Activated T-cell treated with anti-CD3 and anti-CD28 coated beads for 48 hours (primary cell): ENCODE measurements around the gene TFEB.
A peak's percentile ranks its signal among the peaks of the same experiment; 100 is the strongest.
"Not testable (repeated sequence)": the region's sequence is repeated elsewhere in the genome, so short reads cannot be mapped to it uniquely, and the experiment has no call there.

Experiments
- DNase-seq: peaks from one replicate; pipeline ENCODE4 v3.0.0-alpha.2; 2020; ENCODE audit warnings: low read depth

TFEB gene

GRCh38 chr6:41735427-41736185, at the start of gene TFEB:
Gene TFEB (minus strand): TSS chr6:41735608. CDS start chr6:41691213, 44,395 bp downstream.
- peak; percentile 94 for DNase-seq

GRCh38 chr6:41784581-41785171, 49.3 kb upstream of the TFEB start:
- DNase-seq, result no peak

- no peak for DNase-seq
Observed at GRCh38 chr6:41783106-41783780, 47.8 kb upstream of the TFEB start.

DNA sequence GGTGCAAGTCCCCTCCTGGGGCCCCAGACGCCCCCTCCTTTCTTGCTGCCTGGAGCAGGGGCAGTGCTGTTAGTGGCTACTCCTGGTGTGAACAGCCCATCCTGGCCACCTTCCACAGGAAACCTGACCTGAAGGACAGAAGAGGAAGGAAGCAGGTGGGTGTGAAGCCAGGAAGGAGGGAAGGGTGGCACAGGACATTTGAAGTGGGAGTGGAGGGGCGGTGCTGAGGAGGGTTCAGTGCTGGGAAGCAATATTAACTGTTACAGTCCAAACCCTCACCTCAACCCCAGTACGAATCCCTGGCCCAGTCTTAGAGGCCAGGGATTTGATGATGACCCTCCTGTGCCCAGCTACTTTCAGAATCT, 45.9 kb upstream of the TFEB start:
- DNase-seq, result no peak

DNA sequence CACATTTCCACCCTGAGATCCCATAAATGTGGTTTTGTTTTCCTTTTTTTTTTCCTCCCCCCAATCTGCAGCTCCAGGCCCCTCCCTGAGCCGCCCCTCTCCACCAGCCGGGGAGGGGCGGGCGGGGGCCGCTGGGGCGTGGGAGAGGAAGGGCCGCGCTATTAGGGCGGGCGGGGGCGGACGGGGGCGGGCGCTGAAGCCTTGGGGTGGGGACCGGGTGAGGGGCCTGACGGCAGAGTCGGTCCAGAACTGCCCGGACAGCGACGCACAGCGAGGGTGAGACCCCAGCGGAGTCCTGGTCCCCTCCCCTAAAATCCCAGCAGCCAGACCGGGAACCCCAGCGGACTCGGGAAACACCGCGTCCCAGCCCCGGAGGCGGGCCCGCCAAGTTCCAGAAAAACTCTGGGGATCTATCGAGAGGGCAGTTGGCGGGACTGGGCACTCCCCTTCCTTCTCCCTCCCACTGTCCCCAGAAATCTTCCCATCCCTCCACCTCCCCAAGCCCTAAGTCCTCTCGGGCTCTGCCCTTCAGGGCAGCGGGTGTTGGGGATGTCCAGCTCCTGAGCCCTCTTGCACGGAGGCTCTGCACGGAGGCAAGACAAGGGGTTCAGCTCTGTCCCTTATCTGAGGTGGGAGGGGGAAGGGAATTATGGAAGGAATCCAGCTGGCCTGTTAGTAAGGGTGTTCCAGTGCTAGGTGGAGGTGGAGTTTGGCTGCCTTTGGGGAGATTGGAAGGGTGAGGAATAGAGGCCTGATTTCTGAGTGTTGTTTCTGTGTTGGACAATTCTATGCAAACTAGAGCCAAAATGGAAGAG, 45.4 kb upstream of the TFEB start, which contains the start of gene PRICKLE4:
TSS of gene PRICKLE4 (plus strand) at position 232 of the 815 bp plus-strand sequence. CDS start 2,692 bp downstream, outside the sequence.
- DNase-seq, result no peak

- peak; percentile 99 for DNase-seq
Observed at GRCh38 chr6:41779788-41780550, 44.6 kb upstream of the TFEB start, which contains the start of gene FRS3. Gene FRS3 (minus strand): TSS chr6:41779900. CDS start chr6:41776987, 2,913 bp downstream.

DNA sequence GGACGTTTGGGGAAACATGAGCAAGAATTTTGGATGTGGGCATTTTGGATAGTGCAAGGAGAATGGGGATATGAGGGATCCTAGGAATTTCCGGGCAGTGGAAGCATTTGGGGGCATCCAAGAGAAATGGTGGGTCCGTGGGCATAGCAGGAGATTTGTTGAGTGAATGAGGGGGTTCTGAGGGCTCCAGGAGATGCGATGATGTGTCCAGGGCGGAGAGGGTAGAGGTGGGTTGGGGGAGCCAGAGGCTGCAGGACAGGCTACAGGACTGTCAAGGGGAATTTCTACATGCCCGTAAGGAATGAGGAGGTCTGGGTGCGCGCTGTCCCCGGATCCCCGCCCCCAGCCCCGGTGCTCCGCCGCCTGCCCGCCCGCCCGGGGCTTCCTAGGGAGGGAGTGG, 43.9 kb upstream of the TFEB start:
- no peak for DNase-seq

DNA sequence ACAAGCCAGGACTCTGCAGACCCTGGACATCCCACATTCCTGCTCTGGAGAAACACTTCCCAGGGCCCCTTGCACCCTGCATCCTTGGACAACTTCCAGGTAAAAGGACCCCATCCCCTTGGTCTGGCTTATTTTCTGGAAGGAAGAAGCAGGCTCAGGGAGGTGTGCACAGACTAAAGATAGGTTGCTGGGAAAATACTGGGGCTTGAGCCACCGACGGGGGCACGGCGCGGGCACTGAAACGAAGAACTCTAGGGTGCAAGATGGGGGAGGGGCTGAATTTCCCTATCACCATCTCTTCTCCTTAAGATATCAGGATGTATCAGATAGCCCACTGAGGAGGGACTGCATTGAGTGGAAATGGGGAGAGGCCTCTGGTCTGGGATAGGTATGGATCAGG, 43.5 kb upstream of the TFEB start:
- no peak for DNase-seq

DNA sequence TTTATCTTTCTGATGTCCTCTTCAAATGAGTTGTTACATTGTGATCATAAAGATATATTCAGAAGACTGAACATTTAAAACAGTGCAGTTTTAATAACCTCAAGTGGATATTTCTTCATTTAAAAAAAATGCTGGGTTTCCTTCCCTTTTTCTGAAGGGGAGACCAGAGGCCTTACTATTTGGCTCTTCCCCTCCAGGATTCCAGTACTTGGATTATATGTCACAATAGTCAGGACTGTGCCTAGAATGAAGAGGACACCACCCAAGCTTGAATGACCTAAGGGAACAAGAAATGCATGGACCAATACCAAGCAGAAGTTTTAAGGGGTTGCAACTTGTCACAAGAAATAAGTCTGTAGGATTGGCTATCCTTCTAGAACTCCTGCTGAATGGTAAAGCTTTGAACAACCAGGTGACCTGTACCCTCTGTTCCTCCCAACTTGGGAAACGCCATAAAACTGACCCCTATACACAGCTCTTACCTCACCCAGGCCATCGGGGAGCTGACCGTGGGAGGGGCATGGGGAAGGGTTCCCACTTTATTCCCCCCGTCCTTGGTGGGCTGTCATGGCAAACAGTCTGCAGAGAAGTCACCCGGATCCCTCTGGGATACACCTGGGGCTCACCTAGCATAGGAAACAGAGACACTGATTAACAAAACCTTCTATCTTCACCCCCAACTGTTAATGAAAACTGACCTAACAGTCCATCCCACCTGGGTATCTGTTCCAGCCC, 42.3 kb upstream of the TFEB start:
- DNase-seq, result no peak

- DNase-seq, result no peak
Observed at GRCh38 chr6:41775293-41775882, 40.0 kb upstream of the TFEB start.

GRCh38 chr6:41774841-41775240, 39.4 kb upstream of the TFEB start:
- no peak for DNase-seq

DNA sequence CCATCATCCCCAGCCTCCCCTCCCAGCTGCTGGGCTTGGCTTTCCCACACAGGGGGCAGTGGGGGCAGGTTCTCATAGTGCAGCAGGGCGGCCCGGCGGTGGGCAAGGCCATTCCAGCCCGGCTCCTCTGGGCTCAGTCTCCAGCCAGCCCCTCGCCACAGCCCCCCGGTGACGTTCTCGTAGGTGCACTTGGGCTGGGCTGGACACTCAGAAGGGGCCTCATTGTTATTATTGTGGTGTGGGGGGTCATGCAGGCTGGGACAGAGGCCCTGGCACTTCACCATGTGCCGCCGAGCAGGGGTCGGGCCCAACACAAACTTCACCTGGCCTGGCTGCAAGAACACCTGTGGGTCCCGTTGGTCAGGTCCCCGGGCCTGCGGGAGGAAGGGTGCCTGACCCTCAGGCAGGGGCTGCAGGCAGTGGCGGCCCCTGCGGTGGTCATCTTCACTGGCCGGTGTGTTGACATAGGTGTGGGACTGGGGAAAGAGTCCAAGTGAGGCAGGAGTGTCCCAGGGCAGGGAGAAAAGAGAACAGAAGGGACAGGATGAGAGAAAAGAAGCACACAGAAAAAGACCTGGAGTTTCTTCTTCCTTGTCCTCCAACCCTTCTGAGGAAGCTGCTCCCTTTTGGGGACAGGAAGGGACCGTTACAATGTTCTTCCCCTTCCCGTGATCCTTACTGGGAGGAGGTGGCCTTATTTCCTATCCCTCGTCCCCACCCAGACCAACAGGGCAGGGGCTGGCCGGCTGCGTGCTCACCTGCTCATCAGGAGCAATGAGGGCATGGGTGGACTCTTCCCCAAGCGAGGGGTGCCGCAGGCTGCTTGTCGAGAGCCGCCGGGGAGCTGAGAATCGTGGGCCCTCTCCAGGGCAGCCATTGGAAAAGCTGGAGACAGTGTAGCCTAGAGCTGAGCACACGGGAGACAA, 35.9 kb upstream of the TFEB start:
- DNase-seq, result no peak

GRCh38 chr6:41770381-41771057, 35.1 kb upstream of the TFEB start:
- DNase-seq, result no peak

- no peak for DNase-seq
Observed at GRCh38 chr6:41769376-41769775, 34.0 kb upstream of the TFEB start.

DNA sequence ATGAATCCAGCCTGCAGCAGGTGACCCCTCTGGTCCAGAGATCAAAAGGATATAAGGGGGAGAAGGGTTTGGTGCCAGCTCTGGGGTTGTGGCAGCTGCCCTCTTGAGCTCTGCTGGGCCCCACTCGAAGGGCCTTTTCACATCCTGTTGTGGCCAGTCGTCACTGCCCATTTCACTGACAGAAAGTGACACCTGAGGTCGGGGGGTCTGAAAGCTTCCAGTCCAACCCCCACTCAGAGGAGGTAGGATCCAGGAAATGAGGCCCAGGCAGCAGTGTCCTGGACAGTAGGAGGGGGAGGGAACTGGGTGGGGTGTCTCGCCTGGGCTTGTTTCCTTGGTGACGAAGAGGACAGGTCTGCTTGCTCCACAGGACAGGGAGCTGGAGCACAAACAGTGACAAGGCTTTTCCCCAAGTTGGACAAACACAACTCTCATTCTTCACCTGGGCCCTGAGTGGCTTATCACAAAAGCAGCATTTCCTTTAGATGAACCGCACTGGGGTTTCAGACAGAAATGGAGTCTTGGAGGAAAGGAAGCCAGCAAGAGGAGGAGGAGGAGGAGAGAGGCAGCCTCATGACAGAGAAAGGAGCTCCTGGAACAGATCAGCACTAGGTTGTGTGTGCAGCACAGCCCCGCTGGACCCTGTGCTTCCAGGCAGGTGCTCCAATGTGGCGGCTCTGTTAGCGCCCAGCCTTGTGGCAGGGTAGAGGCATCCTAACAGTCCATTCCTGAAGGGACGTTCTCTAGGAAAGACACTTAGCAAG, 33.3 kb upstream of the TFEB start:
- no peak for DNase-seq

GRCh38 chr6:41767112-41767833, 31.9 kb upstream of the TFEB start:
- no peak for DNase-seq

DNA sequence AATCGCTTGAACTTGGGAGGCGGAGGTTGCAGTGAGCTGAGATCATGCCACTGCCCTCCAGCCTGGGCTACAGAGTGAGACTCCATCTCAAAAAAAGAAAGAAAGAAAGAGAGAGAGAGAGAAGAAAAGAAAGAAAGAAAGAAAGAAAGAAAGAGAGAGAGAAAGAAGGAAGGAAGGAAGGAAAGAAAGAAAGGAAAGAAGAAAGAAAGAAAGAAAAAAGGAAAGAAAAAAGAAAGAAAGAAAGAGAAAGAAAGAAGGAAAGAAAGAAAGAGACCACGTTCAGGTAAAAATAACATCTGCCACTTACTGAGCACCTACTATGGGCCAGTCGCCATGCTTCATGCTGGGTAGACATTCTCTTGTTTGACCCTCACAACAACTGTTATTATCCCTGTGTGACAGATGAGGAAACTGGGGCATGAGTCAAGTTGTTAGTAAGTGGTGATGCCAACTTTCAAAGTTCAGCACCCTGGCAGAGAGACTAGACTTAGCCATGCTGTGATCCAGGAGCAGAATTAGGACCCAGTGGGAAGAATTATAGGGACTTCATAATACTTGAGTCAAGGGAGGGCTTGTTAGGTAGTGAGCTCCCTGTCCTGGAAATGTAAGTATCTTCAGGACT, 30.7 kb upstream of the TFEB start:
- not testable (repeated sequence) for DNase-seq
